ENCODE measurements around the gene ADAP1.
"Not testable (repeated sequence)": the region's sequence is repeated elsewhere in the genome, so short reads cannot be mapped to it uniquely, and the experiment has no call there.

The ADAP1 gene

DNA sequence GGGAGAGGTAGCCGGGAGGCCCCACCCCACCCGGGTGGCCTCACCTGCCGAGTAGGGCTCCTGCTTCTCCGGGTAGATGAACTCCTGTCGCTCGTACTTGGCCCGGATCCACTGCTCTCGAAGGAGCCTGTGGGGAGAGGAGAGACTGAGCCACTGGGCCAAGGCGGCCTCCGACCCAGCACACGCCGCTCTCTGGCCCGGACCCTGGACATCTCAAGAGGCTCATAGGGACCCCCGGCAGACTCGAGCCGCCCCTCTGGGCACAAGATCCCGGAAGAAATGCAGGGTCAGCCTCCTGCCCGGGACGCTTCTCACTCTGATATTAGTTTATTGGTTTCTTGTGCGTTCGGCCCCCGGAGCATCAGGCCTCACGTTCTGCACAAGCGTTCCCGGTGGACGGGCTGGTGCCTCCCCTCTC is 34.5 kb downstream of the ADAP1 start:
- DNase-seq, result no peak

DNA sequence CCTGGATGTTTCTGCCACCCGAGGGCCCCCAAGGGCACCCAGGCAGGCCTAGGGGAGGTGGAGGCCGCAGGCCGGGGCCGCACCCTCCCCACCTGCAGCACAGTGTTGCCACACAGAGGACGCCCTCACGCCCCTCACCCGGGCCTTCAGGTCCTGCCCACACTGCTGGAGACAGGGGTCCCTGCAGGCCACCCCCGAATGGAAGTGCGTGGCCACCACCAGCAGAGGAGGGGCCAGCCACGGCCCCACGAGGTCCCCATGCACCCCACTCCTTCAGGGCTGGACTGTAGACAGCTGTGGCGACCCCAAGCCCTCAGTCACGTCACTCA is 35.4 kb downstream of the ADAP1 start:
- no peak for DNase-seq

DNA sequence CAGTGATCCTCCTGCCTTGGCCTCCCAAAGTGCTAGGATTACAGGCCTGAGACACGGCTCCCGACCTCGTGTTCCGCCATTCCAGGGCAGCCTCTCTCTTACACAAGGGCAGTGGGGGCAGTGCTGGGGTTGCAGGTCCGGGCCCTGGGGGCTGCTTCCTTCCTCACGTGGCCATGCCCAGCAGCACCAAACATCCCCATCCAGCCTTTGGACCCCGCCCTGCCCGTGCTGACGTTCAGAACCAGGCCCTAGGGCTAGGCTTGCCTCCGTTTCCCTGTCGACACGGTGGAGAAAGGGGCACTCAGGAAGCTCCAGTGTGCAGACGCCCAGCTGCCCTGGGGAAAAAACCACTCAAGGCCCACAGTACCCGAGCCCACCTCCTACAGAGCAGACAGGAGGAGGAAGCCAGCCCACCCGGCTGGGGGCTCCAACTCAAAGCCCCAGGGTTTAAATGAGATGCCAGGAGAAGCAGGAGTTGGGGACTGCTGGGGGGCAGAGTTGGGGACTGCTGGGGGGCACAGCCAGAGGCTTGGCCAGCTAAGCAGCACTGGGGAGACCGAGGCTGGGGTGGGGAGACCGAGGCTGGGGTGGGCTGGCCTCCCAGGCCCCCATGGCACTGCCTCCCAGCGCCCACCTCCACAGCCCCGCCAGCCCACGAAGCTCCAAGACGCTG is 35.9 kb downstream of the ADAP1 start:
- DNase-seq, result no peak

DNA sequence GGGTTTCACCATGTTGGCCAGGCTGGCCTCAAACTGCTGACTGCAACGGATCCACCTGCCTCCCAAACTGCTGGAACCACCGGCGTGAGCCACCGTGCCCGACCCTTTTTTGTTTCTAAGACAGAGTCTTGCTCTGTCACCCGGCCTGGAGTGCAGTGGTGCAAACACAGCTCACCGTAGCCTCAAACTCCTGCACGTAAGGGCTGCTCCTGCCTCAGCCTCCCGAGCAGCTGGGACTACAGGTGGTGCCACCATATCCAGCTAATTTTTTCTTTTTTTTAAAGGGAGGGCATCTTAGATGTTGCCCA is 36.4 kb downstream of the ADAP1 start:
- no peak for DNase-seq

DNA sequence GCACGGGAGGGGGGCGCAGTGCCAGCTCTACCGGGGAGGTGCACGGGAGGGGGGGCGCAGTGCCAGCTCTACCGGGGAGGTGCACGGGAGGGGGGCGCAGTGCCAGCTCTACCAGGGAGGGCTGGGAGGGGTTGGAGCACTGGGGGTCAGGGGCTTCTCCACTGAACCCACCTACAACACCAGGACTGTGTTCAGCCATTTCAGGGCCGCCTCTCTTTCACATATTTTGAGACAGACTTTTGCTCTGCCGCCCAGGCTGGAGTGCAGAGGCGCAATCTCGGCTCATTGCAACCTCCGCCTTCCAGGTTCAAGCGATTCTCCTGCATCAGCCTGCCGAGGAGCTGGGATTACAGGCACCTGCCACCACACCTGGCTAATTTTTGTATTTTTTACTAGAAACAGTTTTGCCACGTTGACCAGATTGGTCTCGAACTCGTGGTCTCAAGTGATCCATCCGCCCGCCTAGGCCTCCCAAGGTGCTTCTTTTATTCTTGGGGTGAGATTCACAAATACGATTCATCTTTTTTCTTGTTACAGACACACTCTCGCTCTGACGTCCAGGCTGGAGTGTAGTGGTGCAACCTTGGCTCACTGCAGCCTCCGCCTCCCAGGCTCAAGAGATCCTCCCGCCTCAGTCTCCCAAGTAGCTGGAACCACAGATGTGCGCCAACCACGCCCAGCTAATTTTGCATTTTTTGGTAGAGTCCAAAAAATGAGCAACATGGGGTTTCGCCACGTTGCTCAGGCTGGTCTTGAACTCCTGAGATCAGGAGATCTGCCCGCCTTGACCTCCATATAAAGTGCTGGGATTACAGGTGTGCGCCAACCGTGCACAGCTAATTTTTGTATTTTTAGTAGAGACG is 37.0 kb downstream of the ADAP1 start:
- DNase-seq, result no peak

DNA sequence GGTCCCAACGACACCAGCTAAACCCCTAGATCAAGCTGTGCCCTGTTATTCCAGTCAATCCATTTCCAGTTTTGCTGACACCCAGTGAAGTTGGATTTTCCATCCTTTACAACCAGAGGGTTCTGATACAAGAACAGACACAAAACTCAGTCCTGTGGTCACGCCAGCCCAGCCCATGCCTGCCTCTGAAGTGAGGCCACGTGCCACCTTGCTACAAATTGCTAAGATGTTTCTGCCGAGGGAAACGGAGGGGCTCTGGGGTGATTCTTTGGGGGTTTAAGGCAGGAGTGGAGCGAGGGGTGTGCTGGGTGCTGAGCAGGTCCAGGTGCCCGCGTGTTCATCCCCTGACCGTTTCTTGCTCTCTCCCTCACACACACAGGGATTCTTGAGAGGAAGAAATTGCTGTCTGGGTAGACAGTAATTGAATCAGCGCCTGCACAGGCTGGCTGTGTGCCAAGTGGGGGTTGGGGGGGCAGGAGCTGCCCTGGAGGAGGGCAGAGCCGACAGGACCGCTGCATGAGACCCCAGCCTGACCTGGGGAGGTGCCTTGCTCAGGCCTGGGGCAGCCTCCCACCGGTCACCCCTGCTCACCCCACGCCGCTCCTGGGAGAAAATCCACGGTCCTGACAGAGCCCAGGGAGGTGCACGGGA is 38.1 kb downstream of the ADAP1 start:
- peak; percentile 60 for DNase-seq

DNA sequence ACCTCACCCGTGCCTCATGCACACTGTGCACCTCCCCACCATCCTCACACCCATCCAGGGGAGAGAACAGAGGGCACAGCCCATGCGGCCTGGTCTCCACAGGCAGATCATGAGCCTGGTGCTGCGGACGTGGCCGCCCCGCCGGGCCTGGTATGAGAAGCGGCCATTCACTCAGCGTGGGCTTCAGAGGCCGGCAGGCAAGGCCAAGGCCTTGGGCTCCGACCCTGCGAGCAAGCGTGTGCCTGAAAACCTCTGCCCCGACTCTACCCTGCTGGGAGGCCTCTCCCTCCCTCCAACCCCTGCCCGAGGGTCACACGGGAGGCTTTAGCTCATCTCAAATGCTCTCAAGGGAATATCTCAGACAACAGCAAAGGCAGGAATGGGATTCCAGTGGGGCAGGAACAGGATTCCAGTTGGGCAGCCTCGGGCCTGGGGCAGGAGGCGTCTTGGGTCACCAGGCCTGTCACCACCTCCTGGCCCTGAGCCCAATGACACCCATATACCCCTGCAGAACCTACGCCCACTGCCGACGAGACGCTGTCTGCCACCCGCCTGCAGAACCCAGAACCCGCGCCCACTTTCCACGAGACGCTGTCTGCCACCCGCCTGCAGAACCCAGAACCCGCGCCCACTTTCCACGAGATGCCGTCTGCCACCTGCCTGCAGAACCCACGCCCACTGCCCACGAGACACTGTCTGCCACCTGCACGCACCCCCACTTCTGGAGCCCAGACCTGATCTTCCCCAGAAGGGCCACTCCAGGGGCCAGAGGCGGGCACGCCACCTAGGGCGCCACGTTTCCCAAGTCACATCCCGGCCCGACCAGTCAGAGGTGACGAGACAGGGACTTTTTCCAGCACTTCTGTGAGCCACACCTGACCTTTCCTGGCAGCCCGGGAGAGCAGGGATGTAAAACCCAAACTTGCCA is 38.9 kb downstream of the ADAP1 start:
- DNase-seq, result no peak

DNA sequence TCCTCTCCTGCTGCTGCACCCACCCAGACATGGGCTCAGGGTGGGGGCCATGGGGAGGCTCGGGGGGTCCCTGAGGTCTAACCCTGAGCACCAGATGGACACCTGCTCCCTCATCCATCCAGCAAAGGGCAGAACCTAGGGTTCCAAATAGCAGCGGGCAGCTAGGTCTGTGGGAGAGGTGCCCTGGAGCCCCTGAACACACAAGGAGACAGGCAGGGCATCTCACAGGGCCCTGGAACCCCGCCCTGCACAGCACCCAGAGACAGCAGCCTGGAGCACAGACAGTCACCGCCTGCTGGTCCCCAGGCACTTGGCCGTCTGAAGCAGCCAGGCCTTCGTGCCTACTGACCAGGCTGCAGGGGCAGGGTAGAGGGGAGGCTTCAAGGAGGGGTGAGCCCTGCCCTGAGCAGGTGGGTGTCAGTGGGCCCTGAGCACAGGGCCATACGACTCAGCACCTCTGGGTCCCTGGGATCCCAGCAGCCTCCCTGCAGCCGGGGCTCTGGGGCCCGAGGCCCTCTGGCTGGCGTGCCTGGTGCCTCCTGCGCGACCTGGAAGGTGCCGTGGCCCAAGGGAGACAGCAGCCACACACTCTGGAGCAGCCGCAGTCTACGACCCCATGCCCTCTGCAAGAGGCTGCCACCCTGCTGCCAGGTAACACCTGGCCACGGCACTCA is 39.8 kb downstream of the ADAP1 start:
- DNase-seq, result no peak

DNA sequence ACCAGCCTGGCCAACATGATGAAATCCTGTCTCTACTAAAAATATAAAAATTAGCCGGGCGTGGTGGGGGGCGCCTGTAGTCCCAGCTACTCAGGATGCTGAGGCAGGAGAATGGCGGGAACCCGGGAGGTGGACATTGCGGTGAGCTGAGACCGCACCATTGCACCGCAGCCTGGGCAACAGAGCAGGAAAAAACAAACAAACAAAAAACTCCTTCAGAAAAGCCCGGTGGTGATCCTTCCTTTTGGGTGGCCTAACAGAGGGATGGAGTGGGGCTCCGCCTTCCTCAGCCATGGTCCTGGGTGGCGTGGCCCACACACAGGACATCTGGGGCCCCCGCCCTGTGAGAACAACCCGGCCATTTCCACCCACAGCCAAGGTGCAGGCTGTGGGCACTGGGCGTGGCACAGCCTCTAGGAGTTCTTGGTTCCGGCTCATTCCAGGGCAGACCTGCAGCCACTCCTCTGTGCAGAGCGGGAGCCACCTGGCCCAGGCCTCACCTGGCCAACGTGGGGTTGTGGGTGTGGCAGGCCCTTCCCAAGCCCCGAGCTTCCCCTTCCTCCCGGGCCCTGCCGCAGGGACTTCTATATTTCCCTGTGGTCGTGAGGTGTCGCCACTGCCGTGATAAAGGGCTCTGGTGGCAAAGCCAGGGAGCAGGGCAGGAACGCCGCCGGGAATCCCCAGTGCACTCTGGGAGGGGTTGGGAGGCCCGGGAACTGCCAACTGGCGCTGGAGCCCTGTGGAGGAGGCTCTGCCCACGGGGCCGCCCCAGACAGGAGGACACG is 40.6 kb downstream of the ADAP1 start:
- peak; percentile 26 for DNase-seq

DNA sequence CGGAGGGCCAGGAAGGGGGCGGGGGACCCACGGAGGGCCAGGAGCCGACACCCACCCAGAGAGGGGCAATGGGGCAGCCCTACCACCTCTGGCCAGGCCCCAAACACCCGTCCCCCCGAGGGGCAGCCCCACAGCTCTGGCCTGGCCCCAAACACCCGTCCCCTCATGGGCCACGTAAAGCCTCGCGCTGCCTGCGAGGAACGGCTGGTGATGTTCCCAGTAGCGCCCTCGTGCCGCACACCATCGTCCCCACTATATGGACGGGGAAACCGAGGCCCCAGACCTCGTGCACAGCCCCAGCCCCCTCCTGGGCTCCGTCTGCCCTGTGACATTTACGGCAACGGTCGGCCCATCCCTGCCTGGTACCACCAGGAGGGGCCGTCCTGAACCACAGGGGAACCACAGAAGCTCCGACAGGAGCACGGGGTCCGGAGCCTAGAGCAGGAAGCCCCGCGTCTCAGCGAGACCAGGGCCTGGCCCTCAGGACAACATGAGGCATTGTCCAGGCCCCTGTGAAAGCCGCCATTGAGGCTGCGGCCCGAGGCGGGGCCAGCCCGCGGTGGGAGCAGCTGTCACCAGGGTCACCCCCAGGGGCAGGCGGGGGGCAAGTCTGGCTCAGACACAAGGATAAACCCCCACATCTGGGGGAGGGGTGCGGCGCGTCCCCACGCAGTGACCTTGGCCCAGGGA is 42.5 kb downstream of the ADAP1 start:
- no peak for DNase-seq

DNA sequence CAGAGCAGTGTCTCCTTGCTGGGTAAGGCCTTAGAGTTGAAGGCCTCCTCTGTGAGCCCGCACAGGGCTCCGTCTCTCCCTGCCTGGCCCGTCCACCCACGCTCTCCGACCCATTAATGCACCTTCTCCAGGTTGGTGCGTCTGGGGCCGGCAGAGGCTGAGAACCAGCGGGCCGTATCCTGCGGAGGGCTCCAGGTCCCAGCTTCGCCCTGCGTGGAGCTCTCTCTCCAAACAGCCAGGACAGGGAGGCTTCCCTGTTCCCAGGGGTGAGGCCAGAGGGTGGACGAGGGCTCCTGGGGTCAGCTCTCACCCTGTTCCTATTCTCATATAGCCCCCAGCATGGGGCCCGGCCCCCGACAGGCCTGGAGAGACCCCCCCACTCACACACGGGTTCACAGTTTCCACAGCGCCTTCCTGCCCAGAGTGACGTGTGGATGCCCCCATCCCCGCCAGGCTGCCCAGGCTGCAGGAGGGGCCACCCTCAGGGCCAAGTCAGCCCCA is 43.5 kb downstream of the ADAP1 start:
- no peak for DNase-seq

DNA sequence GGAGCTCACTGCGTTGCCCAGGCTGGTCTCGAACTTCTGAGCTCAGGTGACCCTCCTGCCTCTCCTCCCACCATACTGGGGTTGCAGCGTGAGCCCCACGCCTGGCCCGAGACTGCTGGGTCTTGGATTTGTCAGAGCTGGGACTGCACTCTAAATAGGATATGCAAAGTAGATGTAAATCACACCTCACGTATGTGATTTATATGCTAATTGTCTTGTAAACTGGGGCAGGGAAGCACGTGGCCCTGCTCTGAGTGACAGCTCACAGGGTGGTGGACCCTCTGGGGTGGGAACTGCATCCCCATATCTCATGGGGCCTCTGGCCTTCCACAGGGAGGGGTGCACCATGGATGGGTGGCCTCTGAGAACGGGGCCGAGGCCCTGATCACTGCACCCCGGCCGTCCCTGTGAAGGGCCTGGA is 44.0 kb downstream of the ADAP1 start:
- DNase-seq, result no peak

DNA sequence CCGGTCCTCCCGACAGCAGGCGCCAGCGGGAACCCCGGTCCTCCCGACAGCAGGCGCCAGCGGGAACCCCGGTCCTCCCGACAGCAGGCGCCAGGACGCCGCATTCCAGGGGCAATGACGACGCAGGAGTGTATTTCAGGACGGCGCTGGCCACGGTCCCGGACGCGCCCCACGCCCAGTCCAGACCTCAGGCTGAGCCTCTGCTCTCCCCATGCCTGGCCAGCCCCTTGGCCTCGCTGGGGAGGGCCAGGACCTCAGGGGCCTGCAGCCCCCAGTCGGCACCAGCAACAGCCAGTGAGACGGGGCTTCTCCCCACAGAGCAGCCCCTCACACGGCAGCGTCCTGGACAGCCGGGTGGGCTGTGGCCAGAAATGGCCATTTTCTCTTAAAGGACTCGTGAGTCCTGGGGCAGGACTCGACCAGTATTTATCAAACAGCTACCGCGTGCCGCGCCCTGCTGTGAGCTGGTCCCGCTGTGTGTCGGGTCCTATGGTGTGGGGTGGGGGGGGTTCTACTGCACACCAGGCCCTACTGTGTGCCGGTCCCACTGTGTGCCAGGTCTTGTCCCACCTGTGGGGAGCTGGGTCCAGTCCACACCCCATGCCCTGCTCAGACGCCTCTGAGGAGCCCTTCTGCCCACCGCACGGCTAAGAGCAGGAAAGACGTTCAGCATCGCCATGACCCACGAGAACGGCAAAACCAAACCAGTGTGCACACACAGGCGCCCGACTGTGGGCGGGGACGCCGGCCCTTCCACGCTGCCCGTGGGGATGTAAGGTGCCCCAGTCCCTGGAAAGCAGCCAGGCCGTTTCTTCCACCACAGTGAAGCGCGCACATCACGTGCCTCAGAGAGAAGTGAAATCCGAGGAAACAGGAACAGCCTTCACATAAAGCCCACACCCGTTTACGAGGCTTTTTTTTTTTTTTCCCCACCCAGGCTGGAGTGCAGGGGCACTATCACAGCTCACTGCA is 44.8 kb downstream of the ADAP1 start:
- DNase-seq, result no peak

DNA sequence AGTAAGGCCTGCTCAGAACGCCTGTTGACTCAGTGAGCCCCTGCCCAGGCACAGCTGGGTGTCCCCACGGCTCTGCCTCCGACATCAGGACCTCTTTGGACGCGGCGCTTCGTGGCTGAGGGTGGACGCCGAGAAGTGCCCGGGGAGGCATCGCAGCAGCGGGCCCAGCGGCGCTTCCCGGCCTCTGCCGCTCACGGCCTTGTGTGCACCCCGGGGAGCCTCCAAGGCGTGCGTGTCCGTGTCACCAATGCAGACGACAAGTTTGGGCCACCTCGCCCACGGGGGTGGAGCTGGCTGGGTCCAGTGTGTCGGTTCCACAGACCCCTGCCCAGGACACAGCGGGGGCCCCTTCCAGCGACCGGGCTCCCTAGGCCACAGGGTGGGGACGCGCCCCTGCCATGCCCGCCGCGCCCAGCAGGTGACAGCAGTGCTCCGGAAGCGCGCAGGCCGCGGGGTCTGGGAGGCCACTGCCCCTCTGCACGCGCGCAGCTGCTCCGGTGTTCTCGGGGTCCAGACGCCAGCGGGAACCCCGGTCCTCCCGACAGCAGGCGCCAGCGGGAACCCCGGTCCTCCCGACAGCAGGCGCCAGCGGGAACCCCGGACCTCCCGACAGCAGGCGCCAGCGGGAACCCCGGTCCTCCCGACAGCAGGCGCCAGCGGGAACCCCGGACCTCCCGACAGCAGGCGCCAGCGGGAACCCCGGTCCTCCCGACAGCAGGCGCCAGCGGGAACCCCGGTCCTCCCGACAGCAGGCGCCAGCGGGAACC is 45.7 kb downstream of the ADAP1 start:
- not testable (repeated sequence) for DNase-seq

DNA sequence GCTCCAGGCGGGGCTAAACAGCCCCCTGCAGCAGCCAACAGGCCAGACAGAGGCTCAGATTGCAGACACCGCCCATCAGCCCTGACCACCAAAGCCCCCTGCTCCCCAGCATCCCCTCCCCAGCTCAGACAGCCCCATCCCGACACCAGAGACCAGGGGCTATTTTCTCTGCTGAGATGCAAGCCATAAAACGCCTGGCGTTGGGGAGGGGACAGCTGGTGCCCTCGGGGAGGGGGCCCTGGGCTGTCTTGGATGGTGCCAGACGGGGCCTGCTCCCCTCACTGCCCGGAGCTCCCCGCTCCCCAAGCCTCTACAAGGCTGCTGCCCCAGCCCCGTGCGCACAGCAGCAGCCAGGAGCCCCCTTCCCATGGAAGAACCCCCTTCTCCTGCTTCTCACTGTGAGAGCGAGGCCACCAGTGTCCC is 46.3 kb downstream of the ADAP1 start:
- DNase-seq, result no peak

DNA sequence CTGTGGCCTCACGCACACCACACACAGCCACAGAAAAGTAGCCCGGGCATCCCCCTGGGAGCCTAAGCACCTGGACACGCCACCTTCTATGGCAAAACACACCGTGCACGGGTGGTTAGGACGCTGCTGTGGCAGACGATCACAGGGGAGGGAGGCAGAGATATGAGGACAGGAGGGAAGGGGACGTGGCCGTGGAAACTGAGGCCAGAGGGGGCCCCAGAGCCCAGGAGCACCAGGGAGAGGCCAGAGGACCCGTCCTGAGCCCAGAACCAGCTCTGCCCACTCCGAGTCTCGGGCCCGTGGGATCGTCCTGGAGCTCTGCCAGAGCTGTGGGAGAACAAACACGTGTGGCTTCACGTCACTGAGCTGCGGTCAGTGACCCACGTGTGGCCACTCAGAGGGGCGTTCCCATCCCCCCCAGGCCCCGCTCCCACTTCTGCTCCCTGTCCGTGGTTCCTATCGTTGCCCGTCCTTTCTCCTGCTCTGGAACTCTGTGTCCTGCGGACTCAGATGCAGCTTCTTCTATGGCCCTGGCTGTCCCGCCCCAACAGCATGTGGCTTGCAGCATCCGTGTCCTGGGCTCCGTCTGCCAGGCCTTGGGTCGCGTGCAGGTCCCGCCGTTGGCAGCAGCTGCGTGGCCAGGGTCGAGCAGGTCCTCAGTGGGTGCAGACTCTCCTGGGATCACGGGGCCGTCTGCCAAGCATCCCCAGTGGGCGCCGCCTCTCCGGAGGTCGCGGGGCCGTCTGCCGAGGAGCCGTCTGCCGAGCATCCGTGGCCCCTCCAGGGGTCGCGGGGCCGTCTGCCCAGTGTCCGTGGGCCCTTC is 47.1 kb downstream of the ADAP1 start:
- no peak for DNase-seq

DNA sequence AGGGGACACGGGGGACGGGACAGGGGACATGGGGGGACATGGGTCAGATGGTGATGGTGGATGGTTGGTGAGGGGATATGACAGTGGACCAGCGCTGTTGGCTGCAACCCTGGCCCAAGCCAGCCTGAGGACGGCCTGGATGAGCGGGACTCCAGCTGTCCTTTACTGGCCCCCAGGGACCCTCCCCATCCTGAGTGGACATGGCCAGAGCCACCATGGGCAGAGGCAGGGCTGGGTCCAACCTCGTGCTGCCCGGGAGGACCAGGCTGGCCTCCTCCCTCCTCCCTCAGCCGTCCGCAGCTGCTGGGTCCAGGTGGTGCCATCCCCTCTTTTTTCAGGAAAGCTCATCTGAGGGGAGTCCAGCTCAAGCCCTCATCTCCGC is 47.7 kb downstream of the ADAP1 start:
- no peak for DNase-seq

DNA sequence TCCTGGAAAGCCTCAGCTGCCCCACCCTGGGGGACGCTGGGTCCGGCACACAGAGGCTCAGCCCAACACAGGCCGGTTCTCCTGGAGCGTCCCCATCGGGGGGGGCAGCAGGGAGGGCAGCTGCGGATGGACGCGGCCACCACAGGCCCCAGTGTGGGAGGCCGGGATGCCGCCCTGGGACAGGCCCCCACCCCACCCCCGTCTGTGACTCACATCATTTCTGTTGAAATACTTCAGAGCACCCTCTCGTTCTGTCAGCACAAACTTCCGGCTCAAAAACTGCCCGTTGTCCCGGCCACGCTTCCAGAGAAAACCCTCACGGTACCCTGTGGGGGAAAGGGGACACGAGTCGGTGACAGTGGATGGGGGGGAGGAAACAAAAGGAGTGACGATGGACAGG is 49.6 kb downstream of the ADAP1 start:
- no peak for DNase-seq
